Measurements from ENCODE around the gene PHC2.
"Not testable (repeated sequence)": the region's sequence is repeated elsewhere in the genome, so short reads cannot be mapped to it uniquely, and the experiment has no call there.

PHC2 gene

GRCh38 chr1:33295450-33296081 lies 135.3 kb downstream of the PHC2 start:
- DNase-seq, result peak; percentile 59 to 98 (median 93)
- intact Hi-C loops (cut with DNase I), result loop anchor here (2.0 kb wide), 2 partner anchors 71 to 175 kb away; no protein-coding TSS in a partner anchor

GRCh38 chr1:33295023-33295422 lies 135.9 kb downstream of the PHC2 start:
- intact Hi-C loops (cut with DNase I), result loop anchor here (2.0 kb wide), 2 partner anchors 72 to 176 kb away; no protein-coding TSS in a partner anchor
- peak in 4 of 42 donors; percentile 19 to 49 (median 34) for DNase-seq

GRCh38 chr1:33294071-33295010 lies 136.6 kb downstream of the PHC2 start:
- peak in 1 of 42 donors; percentile 10 for DNase-seq
- intact Hi-C loops (cut with DNase I), result loop anchor here (2.0 kb wide), 2 partner anchors 72 to 176 kb away; no protein-coding TSS in a partner anchor

- DNase-seq, result peak in 2 of 42 donors; percentile 5 to 13
- intact Hi-C loops (cut with DNase I), result no loop called here
Measured at GRCh38 chr1:33292726-33293340, 138.1 kb downstream of the PHC2 start.

- intact Hi-C loops (cut with DNase I), result not testable (repeated sequence)
Measured at GRCh38 chr1:33290615-33291014, 140.3 kb downstream of the PHC2 start.

GRCh38 chr1:33289858-33290154 lies 141.1 kb downstream of the PHC2 start:
- no peak for DNase-seq
- intact Hi-C loops (cut with DNase I), result no loop called here

More at GRCh38 chr1:33290615-33291014, 140.3 kb downstream of the PHC2 start:
- DNase-seq, result not testable (repeated sequence)

- peak in 3 of 42 donors; percentile 42 to 54 (median 46) for DNase-seq
- intact Hi-C loops (cut with DNase I), result no loop called here
Measured at GRCh38 chr1:33288976-33289857, 141.7 kb downstream of the PHC2 start.

- intact Hi-C loops (cut with DNase I), result no loop called here
Measured at GRCh38 chr1:33287317-33287716, 143.6 kb downstream of the PHC2 start.

GRCh38 chr1:33286451-33287185 lies 144.3 kb downstream of the PHC2 start:
- no peak for DNase-seq

More at GRCh38 chr1:33287317-33287716, 143.6 kb downstream of the PHC2 start:
- DNase-seq, result no peak

GRCh38 chr1:33284049-33284448 lies 146.8 kb downstream of the PHC2 start:
- intact Hi-C loops (cut with DNase I), result no loop called here

More at GRCh38 chr1:33286451-33287185, 144.3 kb downstream of the PHC2 start:
- intact Hi-C loops (cut with DNase I), result no loop called here

GRCh38 chr1:33282791-33283190 lies 148.1 kb downstream of the PHC2 start:
- intact Hi-C loops (cut with DNase I), result no loop called here
- DNase-seq, result no peak

More at GRCh38 chr1:33284049-33284448, 146.8 kb downstream of the PHC2 start:
- DNase-seq, result peak in 1 of 42 donors; percentile 22

GRCh38 chr1:33281554-33282303 lies 149.2 kb downstream of the PHC2 start:
- intact Hi-C loops (cut with DNase I), result no loop called here
- peak in 1 of 42 donors; percentile 13 for DNase-seq

- intact Hi-C loops (cut with DNase I), result no loop called here
- DNase-seq, result peak in 1 of 42 donors; percentile 30
Measured at GRCh38 chr1:33280091-33280661, 150.7 kb downstream of the PHC2 start.

GRCh38 chr1:33277488-33278084 lies 153.3 kb downstream of the PHC2 start:
- no peak for DNase-seq
- intact Hi-C loops (cut with DNase I), result no loop called here

- intact Hi-C loops (cut with DNase I), result no loop called here
- DNase-seq, result no peak
Measured at GRCh38 chr1:33276573-33277298, 154.2 kb downstream of the PHC2 start.
